Stimulated activated CD4-positive, alpha-beta T cell treated with anti-CD3 and anti-CD28 coated beads, Interleukin-12 subunit alpha, Interleukin-12 subunit beta, amount 100 ng/mL, for 4 hours (primary cell): ENCODE results near the gene GALNT13.
"Not testable (repeated sequence)": the region's sequence is repeated elsewhere in the genome, so short reads cannot be mapped to it uniquely, and the experiment has no call there.

ENCODE experiments used
- DNase-seq: peaks from one replicate; pipeline ENCODE4 v3.0.0-alpha.2; 2020

GALNT13 gene

GRCh38 chr2:154437104-154437503, 565.4 kb downstream of the GALNT13 start:
- no peak for DNase-seq

DNA sequence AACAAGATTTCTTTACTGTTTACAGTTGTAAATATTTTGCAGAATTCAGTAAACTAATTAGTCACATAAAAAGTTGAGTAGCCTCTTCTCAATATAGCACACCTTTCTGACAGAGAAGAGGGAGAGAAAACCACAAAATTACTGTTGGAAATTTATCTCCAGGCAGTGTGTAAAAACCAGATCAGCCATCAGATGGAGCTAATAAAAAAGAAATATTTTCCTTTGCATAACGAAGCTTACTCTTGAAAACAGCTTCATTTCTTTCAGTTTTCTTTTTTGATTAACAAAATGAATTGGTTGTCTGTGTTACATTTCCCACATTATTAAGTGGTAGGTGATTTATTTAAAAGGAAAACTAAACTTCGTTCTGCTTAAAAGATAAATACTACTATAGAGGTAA, 567.4 kb downstream of the GALNT13 start:
- DNase-seq = no peak

DNA sequence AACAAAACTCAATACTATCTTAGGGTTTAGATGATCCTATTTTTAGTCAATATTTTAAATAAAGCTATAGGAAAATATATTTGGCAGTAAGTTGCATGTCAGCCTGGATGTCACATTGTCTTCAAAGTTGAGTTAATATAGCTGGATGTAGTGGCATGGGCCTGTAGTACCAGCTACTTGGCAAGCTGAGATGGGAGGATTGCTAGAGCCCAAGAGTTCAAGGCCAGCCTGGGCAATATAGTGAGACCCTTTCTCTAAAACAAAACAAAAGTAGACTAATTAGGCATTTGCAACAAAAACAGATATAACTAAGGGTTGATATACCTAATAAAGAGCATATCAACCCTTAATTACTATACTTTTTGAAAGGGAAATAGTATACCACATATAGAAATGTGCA, 572.2 kb downstream of the GALNT13 start:
- DNase-seq = no peak

GRCh38 chr2:154446324-154446723, 574.6 kb downstream of the GALNT13 start:
- DNase-seq = no peak

GRCh38 chr2:154447727-154448418, 576.2 kb downstream of the GALNT13 start:
- no peak for DNase-seq

DNA sequence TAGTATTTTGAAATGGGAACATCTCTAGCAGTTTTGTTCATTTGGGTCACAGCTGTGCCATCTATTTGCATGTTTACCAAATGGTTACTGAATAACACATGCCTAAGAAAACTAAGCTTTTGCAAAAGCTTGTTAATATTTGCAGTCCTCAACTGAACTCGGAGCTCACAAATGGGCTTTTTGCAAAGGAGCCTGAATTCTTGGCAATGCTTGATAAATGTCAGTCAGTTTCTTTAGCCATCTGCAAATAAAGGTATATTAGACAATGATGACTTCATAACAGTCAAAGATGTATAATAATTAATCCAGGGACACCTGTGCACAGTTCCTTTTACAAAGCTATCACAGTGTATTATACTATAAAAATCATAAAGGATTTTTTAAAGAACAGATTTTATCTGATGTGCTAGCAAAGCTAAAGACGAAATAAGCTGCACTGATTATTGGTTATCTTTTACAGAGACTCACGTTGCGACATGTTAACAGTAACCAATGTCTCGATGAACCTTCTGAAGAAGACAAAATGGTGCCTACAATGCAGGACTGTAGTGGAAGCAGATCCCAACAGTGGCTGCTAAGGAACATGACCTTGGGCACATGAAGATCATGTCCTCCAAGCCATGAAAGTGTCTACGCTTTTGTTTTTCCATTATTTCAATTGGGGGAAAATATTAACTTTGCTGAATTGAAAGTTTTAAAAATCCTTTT, 578.4 kb downstream of the GALNT13 start:
- DNase-seq = no peak

DNA sequence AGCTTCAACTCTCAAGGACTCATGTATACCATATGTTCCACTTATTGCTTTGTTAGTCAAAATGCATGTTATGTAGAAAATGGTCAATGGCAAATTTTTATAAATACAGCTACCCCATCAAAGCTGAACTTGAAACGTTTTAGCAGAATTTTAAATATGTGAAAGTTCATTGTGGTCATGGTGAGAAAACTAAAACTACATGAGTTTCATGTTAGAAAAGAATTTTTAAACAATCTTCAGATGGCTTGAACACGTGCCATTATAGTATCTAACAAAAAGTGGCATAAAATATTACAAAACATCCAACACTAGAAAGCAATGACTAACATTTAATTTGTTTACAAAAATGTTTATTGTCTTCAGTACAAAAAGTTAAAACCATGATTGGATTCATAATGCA, 580.7 kb downstream of the GALNT13 start:
- no peak for DNase-seq

GRCh38 chr2:154452906-154453493, 581.3 kb downstream of the GALNT13 start:
- DNase-seq = no peak

GRCh38 chr2:154455166-154455565, 583.4 kb downstream of the GALNT13 start:
- no peak for DNase-seq

GRCh38 chr2:154455866-154456265, 584.1 kb downstream of the GALNT13 start:
- DNase-seq = no peak

DNA sequence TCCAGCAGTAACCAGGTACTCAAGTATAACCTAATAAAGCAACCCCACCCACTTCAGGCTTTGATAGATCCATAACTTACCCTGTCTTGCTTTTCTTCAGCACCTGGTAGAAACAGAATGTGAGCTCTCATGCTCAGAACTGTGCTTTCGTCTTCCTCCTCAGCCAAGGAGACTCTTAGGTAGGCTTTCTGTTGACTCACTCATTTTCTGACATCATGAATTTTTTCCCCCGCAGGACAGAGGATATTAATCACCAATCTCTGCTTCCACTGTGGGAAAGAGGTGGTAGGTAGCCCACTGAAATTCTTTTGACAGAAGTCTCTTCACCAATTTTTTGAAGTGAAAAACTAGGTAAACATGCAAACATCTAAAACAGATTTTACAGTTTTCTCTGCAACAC, 585.6 kb downstream of the GALNT13 start:
- DNase-seq = no peak

DNA sequence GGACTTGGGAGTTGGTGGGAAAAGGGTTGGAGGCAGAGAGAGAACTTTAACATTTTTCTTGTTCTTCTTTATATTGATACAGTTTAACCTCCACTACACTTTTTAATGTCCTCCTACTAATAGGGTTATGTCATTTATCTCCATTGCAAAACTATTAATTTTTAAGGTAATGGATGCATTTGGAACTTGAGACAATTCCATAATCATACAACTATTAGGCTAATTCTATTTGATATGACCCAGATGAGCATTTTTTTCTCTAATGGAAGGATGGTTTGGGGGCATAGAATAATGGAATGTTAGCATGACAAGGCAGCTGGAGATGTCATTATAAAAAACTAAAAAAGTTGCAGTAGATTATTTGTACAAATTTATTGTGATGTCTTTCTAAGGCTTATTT, 587.6 kb downstream of the GALNT13 start:
- DNase-seq = no peak

GRCh38 chr2:154462634-154463033, 590.9 kb downstream of the GALNT13 start:
- no peak for DNase-seq

GRCh38 chr2:154466226-154466625, 594.5 kb downstream of the GALNT13 start:
- no peak for DNase-seq

GRCh38 chr2:154470376-154470775, 598.7 kb downstream of the GALNT13 start:
- DNase-seq = no peak

GRCh38 chr2:154471492-154471891, 599.8 kb downstream of the GALNT13 start:
- DNase-seq = not testable (repeated sequence)

GRCh38 chr2:154477319-154477718, 605.6 kb downstream of the GALNT13 start:
- DNase-seq = no peak

- no peak for DNase-seq
These were observed 608.8 kb downstream of the GALNT13 start for GRCh38 chr2:154480521-154480920.

DNA sequence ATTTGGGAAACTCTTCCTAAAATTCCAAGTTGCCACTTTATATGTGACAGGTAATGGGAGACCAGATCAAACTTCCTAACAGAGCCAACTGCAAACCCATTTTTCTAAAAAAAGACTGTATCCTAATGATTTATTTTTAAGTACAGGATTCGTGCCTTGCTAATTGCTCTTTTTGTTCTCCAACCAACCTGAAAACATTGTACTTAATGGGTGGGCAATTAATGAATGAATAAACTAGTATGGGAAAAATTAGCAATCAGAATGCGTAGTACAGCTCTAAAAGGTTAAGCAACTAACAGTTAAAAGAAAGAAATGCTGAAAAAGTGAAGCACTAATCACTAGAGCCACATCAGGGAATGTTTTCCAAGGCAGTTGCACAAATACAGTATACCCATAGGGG, 609.6 kb downstream of the GALNT13 start:
- no peak for DNase-seq

DNA sequence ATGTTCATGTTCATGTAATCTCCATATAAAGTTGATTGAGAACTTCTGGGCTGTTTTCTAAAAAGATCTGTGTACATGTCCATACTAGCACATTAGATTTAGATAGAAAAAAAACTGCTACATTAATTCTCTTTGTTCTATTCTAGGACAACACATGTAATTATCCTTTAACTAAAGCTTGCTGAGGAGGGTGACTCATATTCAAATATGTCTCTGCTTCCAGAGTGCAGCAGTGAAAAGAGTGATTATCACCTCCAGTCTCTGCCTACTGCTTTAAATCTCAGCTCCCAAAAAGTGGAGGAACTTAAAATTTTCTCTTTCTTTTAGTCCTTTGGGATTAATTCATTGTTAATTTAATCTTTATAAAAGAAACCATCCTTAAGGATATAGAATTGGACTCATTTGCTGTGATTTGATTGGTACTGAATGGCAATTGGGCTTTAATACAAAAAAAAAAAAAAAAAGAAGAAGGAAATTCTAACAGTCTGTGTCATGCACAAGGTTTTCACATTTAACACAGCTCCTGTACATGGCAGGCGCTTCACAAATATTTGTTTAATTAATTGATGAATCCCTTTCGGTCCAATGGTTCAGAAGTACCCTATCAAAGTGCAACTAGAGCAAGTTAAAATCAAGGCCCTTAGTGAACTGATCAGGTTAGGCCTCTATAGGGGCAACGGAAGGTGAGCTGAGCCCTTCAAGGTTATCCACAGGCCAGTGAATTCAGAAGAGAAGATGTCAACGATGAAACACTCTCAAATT, 612.8 kb downstream of the GALNT13 start:
- no peak for DNase-seq

- no peak for DNase-seq
These were observed 617.1 kb downstream of the GALNT13 start for GRCh38 chr2:154488801-154489200.

GRCh38 chr2:154489266-154489858, 617.6 kb downstream of the GALNT13 start:
- DNase-seq = no peak

DNA sequence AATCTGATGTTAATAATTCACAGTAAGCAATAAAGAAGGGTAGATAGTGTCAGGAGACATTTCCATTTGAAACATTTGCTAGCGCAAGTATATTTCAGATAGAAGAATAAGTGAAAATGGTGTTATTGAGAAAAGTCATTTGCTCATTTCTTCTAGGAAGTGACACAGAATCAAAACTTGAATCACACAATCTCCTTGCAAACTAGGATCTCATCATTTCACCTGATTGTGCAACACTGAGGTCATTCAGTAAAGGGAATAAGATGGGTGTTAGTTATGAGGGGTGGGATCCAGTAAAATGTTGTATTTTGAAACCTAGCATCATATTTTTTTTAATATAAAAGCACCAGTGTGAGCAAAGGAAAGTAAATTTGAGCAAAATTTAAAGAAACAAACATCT, 618.8 kb downstream of the GALNT13 start:
- no peak for DNase-seq
